HG03025 (cell line): ENCODE measurements around the gene METTL14.

ENCODE experiments used
- ATAC-seq: cut with Tn5 transposase; IDR thresholded peaks from one replicate; pipeline ENCODE4 v1.9.1; 2021; ENCODE audit warnings: mild to moderate bottlenecking, moderate library complexity; ENCODE audit not compliant: unreplicated experiment, low FRiP score

METTL14 gene

GRCh38 chr4:118732591-118733330 lies 47.6 kb downstream of the METTL14 start:
- no peak for ATAC-seq

- no peak for ATAC-seq
Measured at GRCh38 chr4:118734491-118735205, 49.5 kb downstream of the METTL14 start.

GRCh38 chr4:118736900-118737299 lies 51.7 kb downstream of the METTL14 start:
- no peak for ATAC-seq

GRCh38 chr4:118738090-118738489 lies 52.9 kb downstream of the METTL14 start:
- no peak for ATAC-seq

GRCh38 chr4:118739022-118739713 lies 54.0 kb downstream of the METTL14 start:
- no peak for ATAC-seq

- ATAC-seq, result no peak
Measured at GRCh38 chr4:118740869-118741268, 55.7 kb downstream of the METTL14 start.

- no peak for ATAC-seq
Measured at GRCh38 chr4:118741301-118741855, 56.2 kb downstream of the METTL14 start.

- ATAC-seq, result no peak
Measured at GRCh38 chr4:118742050-118742449, 56.9 kb downstream of the METTL14 start.

- ATAC-seq, result no peak
Measured at GRCh38 chr4:118743867-118744266, 58.7 kb downstream of the METTL14 start.

- ATAC-seq, result no peak
Measured at GRCh38 chr4:118745357-118745756, 60.2 kb downstream of the METTL14 start.

GRCh38 chr4:118746251-118746919 lies 61.2 kb downstream of the METTL14 start:
- no peak for ATAC-seq

GRCh38 chr4:118749347-118749988 lies 64.3 kb downstream of the METTL14 start:
- no peak for ATAC-seq

GRCh38 chr4:118751629-118752323 lies 66.6 kb downstream of the METTL14 start:
- ATAC-seq, result no peak

- ATAC-seq, result no peak
Measured at GRCh38 chr4:118752551-118752950, 67.4 kb downstream of the METTL14 start.

GRCh38 chr4:118753096-118753495 lies 67.9 kb downstream of the METTL14 start:
- ATAC-seq, result no peak

- no peak for ATAC-seq
Measured at GRCh38 chr4:118753685-118754084, 68.5 kb downstream of the METTL14 start.

- ATAC-seq, result no peak
Measured at GRCh38 chr4:118754890-118755289, 69.7 kb downstream of the METTL14 start.

- no peak for ATAC-seq
Measured at GRCh38 chr4:118755438-118756226, 70.4 kb downstream of the METTL14 start.

GRCh38 chr4:118756429-118756828 lies 71.2 kb downstream of the METTL14 start:
- no peak for ATAC-seq
